ENCODE results near the gene MAP1LC3B. TPM values are rescaled to one million over a fixed set of nuclear protein-coding genes. Genes with fewer than 3 reads are reported as not detected.
"Not testable (repeated sequence)": the region's sequence is repeated elsewhere in the genome, so short reads cannot be mapped to it uniquely, and the experiment has no call there.

The MAP1LC3B gene
- polyA plus RNA-seq, 2 of the 4 experiments (the other 2 are of a cell fraction), result 52.3 to 94.1 TPM

- POLR2A ChIA-PET, result interaction anchor here (0.5 to 2.6 kb wide), 8 partner anchors 9 to 567 kb away, joined by 3 to 20 read pairs (median 4); partner anchors contain the start of genes BANP and C16orf95
- CTCF ChIA-PET, result interaction anchor here (0.8 to 3.1 kb wide), 9 partner anchors 10 to 461 kb away, joined by 3 to 20 read pairs (median 6); partner anchors contain the start of gene C16orf95
- H3K27ac ChIP-seq, result peak overlapping the region; percentile 86 to 94
- DNase-seq (ENCODE audit: low read depth in 1 of 2, low spot score in 1 of 2) (peak in 1 of 2 experiments; percentile 42), FAIRE-seq (no peak), ATAC-seq (peak; percentile 55 to 69)
- peak overlapping the region; percentile 89 for H3K4me3 ChIP-seq
- peaks cover 46% of the 10 kb centered on the region for H3K4me1 ChIP-seq
- peak overlapping the region; percentile 85 for H3K4me2 ChIP-seq
- 3% methylated on average over 38 of the region's 64 CpGs for WGBS (ENCODE audit: missing lambda C conversion rate)
- no peak for TF ChIP-seq NFE2L2 (conservative IDR thresholded peaks at IDR 0.05; ENCODE audit: low read length)
- TF ChIP-seq HES2 (IDR thresholded peaks at IDR 0.05), result no peak
- no peak for TF ChIP-seq JUNB (IDR thresholded peaks at IDR 0.05)
- TF ChIP-seq FOSL2 (IDR thresholded peaks at IDR 0.05), result no peak
- no peak for TF ChIP-seq FOSL2 (CRISPR knock-in tag; IDR thresholded peaks at IDR 0.05)
- TF ChIP-seq E2F6 (IDR thresholded peaks at IDR 0.05; ENCODE audit: borderline replicate concordance, low read depth), result peak; percentile 62; the same call in 1 of the 2 replicates
- TF ChIP-seq ZNF302 (CRISPR knock-in tag; IDR thresholded peaks at IDR 0.05), result no peak
- no peak for TF ChIP-seq RARB (CRISPR knock-in tag; IDR thresholded peaks at IDR 0.05)
- TF ChIP-seq JUN (IDR thresholded peaks at IDR 0.05), result peak in 1 of 2 experiments; percentile 4; a peak in 2 of 5 replicates
- peak; percentile 89; the same call in 1 of the 2 replicates for TF ChIP-seq HDAC2 (IDR thresholded peaks at IDR 0.05)
- TF ChIP-seq PHF8 (IDR thresholded peaks at IDR 0.05; ENCODE audit: borderline replicate concordance, low read depth), result peak; percentile 71; the same call in 1 of the 2 replicates
- TF ChIP-seq MAX (IDR thresholded peaks at IDR 0.05), result peak; percentile 83
- peak; percentile 38; the same call in 1 of the 2 replicates for TF ChIP-seq POLR2A (IDR thresholded peaks at IDR 0.05; ENCODE audit: low read length)
- TF ChIP-seq KDM5A (IDR thresholded peaks at IDR 0.05), result no peak
- peak; percentile 73 for TF ChIP-seq KDM1A (IDR thresholded peaks at IDR 0.05; ENCODE audit: low read depth)
- peak; percentile 84; the same call in 1 of the 2 replicates for TF ChIP-seq RNF2 (IDR thresholded peaks at IDR 0.05; ENCODE audit: borderline replicate concordance, low read depth)
- no peak for TF ChIP-seq ESRRA (IDR thresholded peaks at IDR 0.05; ENCODE audit: borderline replicate concordance, low read length)
- TF ChIP-seq CHD4 (IDR thresholded peaks at IDR 0.05; ENCODE audit: borderline replicate concordance), result peak; percentile 77
- no peak; the same call in 1 of the 2 replicates for TF ChIP-seq EHF (CRISPR knock-in tag; IDR thresholded peaks at IDR 0.05)
- TF ChIP-seq HOXB5 (CRISPR knock-in tag; IDR thresholded peaks at IDR 0.05), result peak; percentile 51; the same call in 1 of the 2 replicates
- peak; percentile 72; the same call in 1 of the 2 replicates for TF ChIP-seq ATOH8 (CRISPR knock-in tag; IDR thresholded peaks at IDR 0.05; ENCODE audit: low read depth)
- H3K9me3 ChIP-seq, result no peaks in the 10 kb centered on the region
These were observed 7.8 kb upstream of the MAP1LC3B start for GRCh38 chr16:87384162-87384874.

DNA sequence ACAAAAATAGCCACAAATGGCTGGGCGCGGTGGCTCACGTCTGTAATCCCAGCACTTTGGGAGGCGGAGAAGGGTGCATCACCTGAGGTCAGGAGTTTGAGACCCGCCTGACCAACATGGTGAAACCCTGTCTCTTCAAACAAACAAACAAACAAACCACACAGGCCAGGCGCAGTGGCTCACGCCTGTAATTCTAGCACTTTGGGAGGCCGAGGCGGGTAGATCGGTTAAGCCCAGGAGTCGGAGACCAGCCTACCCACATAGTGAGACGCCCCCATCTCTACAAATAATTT lies 7.3 kb upstream of the MAP1LC3B start:
- Histone ChIP-seq H3K4me1 (peaks cover 47% of the 10 kb centered on the region), H3K4me3 (peak overlapping the region; percentile 89), H3K4me2 (peak overlapping the region; percentile 85), H3K27ac (peak overlapping the region; percentile 86 to 94)
- FAIRE-seq, ATAC-seq, H3K9me3 ChIP-seq: not testable (repeated sequence)
- 51% methylated on average over 12 of the region's 12 CpGs for WGBS (ENCODE audit: missing lambda C conversion rate)
- peak in 1 of 2 experiments; percentile 76 for DNase-seq (ENCODE audit: low read depth in 1 of 2, low spot score in 1 of 2)
- ChIA-PET CTCF (interaction anchor here (1.5 to 3.1 kb wide), 2 partner anchors 10 to 32 kb away, joined by 6 to 20 read pairs; no protein-coding TSS in a partner anchor), POLR2A (interaction anchor here (1.2 to 2.6 kb wide), 2 partner anchors 9 to 251 kb away, joined by 3 to 20 read pairs; no protein-coding TSS in a partner anchor)
- TF ChIP-seq CHD4 (IDR thresholded peaks at IDR 0.05; ENCODE audit: borderline replicate concordance), result peak; percentile 5; the same call in 1 of the 2 replicates

All from A549 (cell line).